Neutrophil (primary cell): ENCODE results near the gene CIAO1.

ENCODE experiments used
- H3K27ac ChIP-seq: fragments of 200-600 bp; sonication (generic); 2 replicates; pipeline ENCODE4 v1.5.1; 2016; ENCODE audit warnings: mild to moderate bottlenecking, moderate library complexity
- H3K27me3 ChIP-seq: fragments of 200-600 bp; sonication (generic); 2 replicates; pipeline ENCODE4 v1.6.0; 2016; ENCODE audit warnings: mild to moderate bottlenecking
- H3K36me3 ChIP-seq: fragments of 200-600 bp; sonication (generic); 2 replicates; pipeline ENCODE4 v1.5.1; 2017
- H3K4me1 ChIP-seq, 2 experiments: fragments of 200-600 bp in 1 of 2; sonication (generic) in 1 of 2; 1 replicate in 1 of 2; 2 replicates in 1 of 2; pipeline versions ENCODE4 v1.5.1 to v1.6.1; 2013 to 2016; ENCODE audit warnings: low read depth in 1 of 2, low read length in 1 of 2, mild to moderate bottlenecking in 1 of 2, moderate library complexity in 1 of 2; ENCODE audit not compliant: control insufficient read depth in 1 of 2, insufficient read depth in 1 of 2
- H3K4me3 ChIP-seq, 2 experiments: fragments of 200-600 bp in 1 of 2; sonication (generic) in 1 of 2; 1 replicate in 1 of 2; 2 replicates in 1 of 2; pipeline ENCODE4 v1.5.1; 2013 to 2016; ENCODE audit warnings: low read depth in 1 of 2, low read length in 1 of 2, mild to moderate bottlenecking in 1 of 2, moderate library complexity in 1 of 2
- H3K9me3 ChIP-seq: fragments of 200-600 bp; sonication (generic); 2 replicates; pipeline ENCODE4 v1.5.1; 2016
- CTCF ChIP-seq: fragments of 200-600 bp; sonication (generic); IDR thresholded peaks from 2 replicates; pipeline ENCODE4 v1.5.1; 2016; ENCODE audit warnings: antibody characterized with exemption

Gene CIAO1

GRCh38 chr2:96261328-96262003 lies 4.6 kb upstream of the CIAO1 start:
- Histone ChIP-seq H3K27ac (peak overlapping the region; percentile 96), H3K4me3 (peak overlapping the region in 1 of 2 experiments; percentile 59), H3K36me3 (peaks cover 48% of the 10 kb centered on the region), H3K4me1 (peaks cover 79 to 87% of the 10 kb centered on the region in 2 experiments), H3K27me3 (no peaks in the 10 kb centered on the region), H3K9me3 (no peaks in the 10 kb centered on the region)
- TF ChIP-seq CTCF: no peak

GRCh38 chr2:96262306-96262705 lies 3.7 kb upstream of the CIAO1 start:
- no peaks in the 10 kb centered on the region for H3K9me3 ChIP-seq
- no peaks in the 10 kb centered on the region for H3K27me3 ChIP-seq
- H3K36me3 ChIP-seq: peaks cover 48% of the 10 kb centered on the region
- TF ChIP-seq CTCF: no peak
- peak overlapping the region; percentile 96 for H3K27ac ChIP-seq
- H3K4me3 ChIP-seq: no peak overlapping the region
- H3K4me1 ChIP-seq: peaks cover 79 to 88% of the 10 kb centered on the region in 2 experiments

- Histone ChIP-seq H3K4me3 (peak overlapping the region; percentile 71 to 87), H3K36me3 (peaks cover 55% of the 10 kb centered on the region), H3K4me1 (peaks cover 63 to 75% of the 10 kb centered on the region in 2 experiments), H3K27ac (peak overlapping the region; percentile 95), H3K27me3 (no peaks in the 10 kb centered on the region), H3K9me3 (no peaks in the 10 kb centered on the region)
- no peak for TF ChIP-seq CTCF
These were observed 1.9 kb upstream of the CIAO1 start for GRCh38 chr2:96264086-96264485.

- H3K4me3 ChIP-seq: peak overlapping the region; percentile 71 to 87
- H3K36me3 ChIP-seq: peaks cover 59% of the 10 kb centered on the region
- H3K27me3 ChIP-seq: no peaks in the 10 kb centered on the region
- TF ChIP-seq CTCF: no peak
- peaks cover 56 to 68% of the 10 kb centered on the region in 2 experiments for H3K4me1 ChIP-seq
- peak overlapping the region; percentile 95 for H3K27ac ChIP-seq
- no peaks in the 10 kb centered on the region for H3K9me3 ChIP-seq
These were observed 1.2 kb upstream of the CIAO1 start for GRCh38 chr2:96264656-96265348.

- Histone ChIP-seq H3K9me3 (no peaks in the 10 kb centered on the region), H3K27me3 (no peaks in the 10 kb centered on the region), H3K4me1 (peaks cover 50 to 62% of the 10 kb centered on the region in 2 experiments), H3K4me3 (peak overlapping the region; percentile 71 to 87), H3K36me3 (peaks cover 65% of the 10 kb centered on the region), H3K27ac (peak overlapping the region; percentile 95)
- no peak for TF ChIP-seq CTCF
These were observed 631 bp upstream of the CIAO1 start for GRCh38 chr2:96265349-96265839.
